Skeletal muscle satellite cell (primary cell): ENCODE results near the gene SGCA. TPM values are rescaled to one million over a fixed set of nuclear protein-coding genes. Genes with fewer than 3 reads are reported as not detected.

Experiments used
- H3K27me3 ChIP-seq: 2 replicates; pipeline ENCODE4 v1.7.0; 2013; ENCODE audit warnings: low read length; ENCODE audit not compliant: control insufficient read depth, insufficient read depth
- H3K36me3 ChIP-seq: 2 replicates; pipeline ENCODE4 v1.7.0; 2013; ENCODE audit warnings: mild to moderate bottlenecking, control low read depth, low read length; ENCODE audit not compliant: insufficient read depth
- H3K4me1 ChIP-seq: 2 replicates; pipeline ENCODE4 v1.7.0; 2013; ENCODE audit warnings: low read length; ENCODE audit not compliant: control insufficient read depth, insufficient read depth
- H3K4me2 ChIP-seq: 2 replicates; pipeline ENCODE4 v1.7.0; 2013; ENCODE audit warnings: mild to moderate bottlenecking, low read length
- H3K4me3 ChIP-seq: 2 replicates; pipeline ENCODE4 v1.7.0; 2013; ENCODE audit warnings: low read length
- H3K9ac ChIP-seq: 2 replicates; pipeline ENCODE4 v1.7.0; 2013; ENCODE audit warnings: mild to moderate bottlenecking, low read depth, low read length, moderate library complexity
- H3K9me3 ChIP-seq: replicated peaks from 2 replicates; pipeline ENCODE4 v1.7.0; 2013; ENCODE audit warnings: mild to moderate bottlenecking, control low read depth, low read length
- total RNA-seq: library from RNA; depleted of rRNA; stranded (reverse); fragments of >200 nt; gene quantifications from 2 replicates; pipeline ENCODE4 v1.2.3, GENCODE V29; 2012; rRNA removed

SGCA gene
- 2.5 and 15.7 TPM in 2 replicates for total RNA-seq

DNA sequence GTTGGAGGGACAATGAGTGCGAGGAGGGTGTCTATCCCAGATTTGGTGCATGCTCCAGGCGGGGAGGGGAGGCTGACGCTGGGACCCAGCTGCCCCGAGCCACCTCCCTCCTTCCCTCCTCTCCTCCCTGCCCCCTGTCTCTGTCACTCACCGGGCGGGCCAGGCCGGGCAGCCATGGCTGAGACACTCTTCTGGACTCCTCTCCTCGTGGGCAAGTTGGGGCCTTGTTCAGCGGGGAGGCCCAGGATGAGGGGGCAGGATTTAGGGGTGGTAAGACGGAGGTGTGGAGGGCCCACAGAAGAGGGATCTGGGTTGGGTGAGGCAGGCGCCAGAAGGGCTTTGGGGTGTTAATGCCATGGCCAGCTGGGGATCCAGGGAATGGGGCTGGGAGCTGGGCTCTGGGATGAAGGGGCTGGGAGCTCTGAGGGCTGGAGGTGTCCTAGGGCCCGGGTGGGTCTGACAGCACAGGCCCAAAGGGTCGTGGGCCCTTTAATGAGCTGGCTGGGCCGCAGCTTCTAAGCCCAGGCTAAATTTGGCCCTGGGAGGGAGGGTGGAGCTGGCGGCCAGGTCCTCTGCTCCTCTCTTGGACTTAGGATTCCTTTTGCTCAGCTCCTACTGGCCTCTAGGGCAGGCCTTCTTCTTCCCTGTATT lies at the start of gene SGCA:
Gene SGCA, plus strand, starts transcription at position 139 of the 651 bp plus-strand sequence. Its CDS starts 36 bp downstream, at position 175.
- peaks cover 33% of the 10 kb centered on the region for H3K4me1 ChIP-seq
- H3K4me3 ChIP-seq, result peak within 1 kb of the TSS; percentile 76
- H3K9ac ChIP-seq, result peak within 1 kb of the TSS; percentile 92
- peak within 1 kb of the TSS; percentile 81 for H3K4me2 ChIP-seq
- H3K27me3 ChIP-seq, result no peaks in the 10 kb centered on the region
- no peaks in the 10 kb centered on the region for H3K36me3 ChIP-seq
- H3K9me3 ChIP-seq, result no peaks in the 10 kb centered on the region

DNA sequence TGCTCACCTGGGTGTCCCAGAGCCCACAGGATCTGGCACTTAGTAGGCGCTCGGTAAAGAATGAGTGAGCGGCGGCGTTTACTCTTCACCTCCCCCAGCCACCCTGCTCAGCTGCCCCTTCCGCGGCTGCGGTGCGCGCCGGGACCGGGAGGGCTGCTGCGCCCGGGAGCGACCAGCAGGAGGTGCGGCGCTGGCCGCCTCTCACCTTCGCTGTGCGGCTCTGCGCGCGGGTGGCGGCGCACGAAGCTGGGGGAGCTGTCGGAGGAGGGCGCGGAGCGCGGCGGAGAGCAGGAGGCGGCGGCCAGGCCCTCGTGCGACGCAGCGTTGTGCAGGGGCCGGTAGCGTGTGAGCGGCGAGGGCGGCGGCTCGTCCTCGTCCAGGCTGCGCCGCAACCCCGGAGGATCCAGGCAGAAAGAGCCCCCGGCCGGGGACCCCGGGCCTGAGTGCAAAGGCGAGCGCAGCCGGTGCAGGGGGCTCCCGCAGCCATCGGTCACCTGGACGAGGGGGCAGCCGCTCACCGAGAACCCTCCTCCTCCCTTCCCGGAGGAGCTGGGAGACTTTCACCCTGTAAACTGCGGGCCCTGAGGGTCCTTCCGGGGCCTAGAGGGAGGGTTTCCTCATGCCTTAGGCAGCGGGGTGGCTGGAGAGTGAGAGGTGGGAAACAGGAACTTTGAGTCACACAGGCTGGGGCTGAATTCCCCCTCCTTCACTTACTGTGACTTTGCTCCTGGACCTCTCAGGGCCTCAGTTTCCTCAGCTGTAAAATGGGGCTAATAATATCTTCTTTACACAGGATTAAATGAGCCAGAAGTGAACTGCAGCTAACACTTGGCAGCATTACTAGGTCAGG lies 48.4 kb upstream of the SGCA start:
- H3K36me3 ChIP-seq, result no peaks in the 10 kb centered on the region
- H3K4me3 ChIP-seq, result peak overlapping the region; percentile 45
- peak overlapping the region; percentile 77 for H3K4me2 ChIP-seq
- H3K4me1 ChIP-seq, result peaks cover 7% of the 10 kb centered on the region
- H3K9ac ChIP-seq, result no peak overlapping the region
- peaks cover 46% of the 10 kb centered on the region for H3K27me3 ChIP-seq
- H3K9me3 ChIP-seq, result no peaks in the 10 kb centered on the region

DNA sequence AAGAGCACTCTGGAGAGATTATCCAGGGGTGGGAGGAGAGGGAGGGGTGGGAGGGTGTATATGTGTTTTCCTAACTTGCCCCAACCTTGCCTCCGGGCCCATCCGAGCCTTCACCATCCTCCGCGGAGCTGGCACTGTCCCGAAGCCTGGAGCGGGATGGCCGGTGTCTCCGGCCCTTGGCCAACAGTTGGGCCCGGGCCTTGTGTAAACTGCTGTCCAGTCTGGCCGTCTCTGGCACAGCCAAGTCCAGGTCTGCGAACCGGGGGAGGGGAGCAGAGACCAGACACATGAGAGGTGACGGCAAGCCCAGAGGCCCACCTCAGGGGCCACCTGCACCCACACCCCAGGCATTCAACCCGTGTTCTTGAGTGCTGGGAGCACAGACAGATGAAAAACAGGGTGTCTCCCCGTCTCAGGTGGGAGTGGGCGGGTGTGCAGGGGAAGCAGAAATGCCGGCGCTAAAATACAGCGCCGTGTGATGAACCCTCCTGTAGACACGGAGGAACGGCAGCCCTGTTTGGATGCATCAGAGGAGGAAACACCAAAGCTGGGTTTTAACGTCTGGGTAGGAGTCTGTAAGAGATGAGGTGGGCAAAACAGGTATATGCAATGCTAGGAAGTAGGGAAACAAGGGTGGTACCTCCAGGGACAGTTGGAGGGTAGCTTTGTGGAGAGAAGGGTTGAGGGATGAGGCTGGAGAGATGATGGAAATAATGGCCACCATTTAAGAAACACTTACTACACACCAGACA lies 47.6 kb upstream of the SGCA start:
- peaks cover 7% of the 10 kb centered on the region for H3K4me1 ChIP-seq
- no peaks in the 10 kb centered on the region for H3K36me3 ChIP-seq
- no peak overlapping the region for H3K9ac ChIP-seq
- peaks cover 53% of the 10 kb centered on the region for H3K27me3 ChIP-seq
- H3K4me2 ChIP-seq, result no peak overlapping the region
- H3K4me3 ChIP-seq, result no peak overlapping the region
- H3K9me3 ChIP-seq, result no peaks in the 10 kb centered on the region

DNA sequence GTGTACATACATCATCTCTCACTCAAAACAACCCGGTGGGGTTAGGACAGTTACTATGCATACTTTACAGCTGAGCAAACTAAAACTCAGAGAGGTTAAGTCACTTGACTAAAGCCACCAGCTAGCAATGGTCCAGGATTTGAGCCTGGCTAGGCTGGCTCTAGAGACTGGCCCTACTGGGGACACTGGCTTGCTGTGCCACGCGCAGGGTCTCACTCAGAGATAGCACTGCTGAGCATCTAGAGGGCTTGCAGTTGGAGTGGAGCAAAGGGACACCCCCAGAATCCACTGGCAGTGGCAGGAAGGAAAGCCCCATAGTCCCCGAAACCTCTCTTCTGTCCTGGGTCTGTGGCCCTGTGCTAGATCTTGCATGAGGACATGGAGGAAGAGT lies 47.0 kb upstream of the SGCA start:
- Histone ChIP-seq H3K36me3 (no peaks in the 10 kb centered on the region), H3K9ac (no peak overlapping the region), H3K9me3 (no peaks in the 10 kb centered on the region), H3K4me2 (no peak overlapping the region), H3K4me1 (peaks cover 7% of the 10 kb centered on the region), H3K4me3 (no peak overlapping the region), H3K27me3 (peaks cover 54% of the 10 kb centered on the region)

DNA sequence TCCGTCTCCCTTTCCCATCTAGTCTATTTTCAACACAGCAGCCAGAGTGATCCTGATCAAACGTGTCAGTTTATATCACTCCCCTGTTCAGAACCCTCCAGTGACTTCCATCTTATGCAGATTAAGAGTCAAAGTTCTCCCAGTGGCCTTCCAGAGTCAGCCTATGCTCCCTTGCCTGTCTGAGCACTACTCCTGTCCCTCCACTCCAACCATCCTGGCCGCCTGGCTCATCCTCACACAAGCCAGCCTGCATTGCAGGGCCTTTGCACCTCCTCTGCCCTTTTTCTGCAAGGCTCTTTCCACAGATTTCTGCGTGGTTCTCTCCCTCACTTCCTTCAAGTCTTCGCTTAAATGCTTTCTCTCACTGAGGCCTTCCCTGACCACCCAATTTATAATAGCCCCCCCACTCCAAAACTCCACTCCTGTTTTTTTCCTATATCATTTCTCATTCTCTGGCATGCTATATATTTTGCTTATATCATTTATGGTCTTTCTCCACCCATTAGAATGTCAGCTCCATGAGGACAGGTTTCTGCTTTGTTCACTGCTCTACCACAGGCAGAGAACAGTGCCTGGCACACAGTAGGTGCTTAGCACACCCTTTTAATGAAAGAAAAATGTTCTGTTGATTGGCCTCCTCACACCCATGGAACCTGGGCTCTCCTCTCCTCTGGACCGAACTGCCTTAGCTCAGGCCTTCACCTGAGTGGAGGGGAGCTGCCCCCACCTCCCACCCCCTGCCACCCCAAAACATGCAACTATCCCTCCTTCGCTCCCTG lies 45.1 kb upstream of the SGCA start:
- Histone ChIP-seq H3K9me3 (no peaks in the 10 kb centered on the region), H3K27me3 (peaks cover 54% of the 10 kb centered on the region), H3K36me3 (no peaks in the 10 kb centered on the region), H3K4me3 (no peak overlapping the region), H3K4me1 (peaks cover 7% of the 10 kb centered on the region), H3K4me2 (no peak overlapping the region), H3K9ac (no peak overlapping the region)

DNA sequence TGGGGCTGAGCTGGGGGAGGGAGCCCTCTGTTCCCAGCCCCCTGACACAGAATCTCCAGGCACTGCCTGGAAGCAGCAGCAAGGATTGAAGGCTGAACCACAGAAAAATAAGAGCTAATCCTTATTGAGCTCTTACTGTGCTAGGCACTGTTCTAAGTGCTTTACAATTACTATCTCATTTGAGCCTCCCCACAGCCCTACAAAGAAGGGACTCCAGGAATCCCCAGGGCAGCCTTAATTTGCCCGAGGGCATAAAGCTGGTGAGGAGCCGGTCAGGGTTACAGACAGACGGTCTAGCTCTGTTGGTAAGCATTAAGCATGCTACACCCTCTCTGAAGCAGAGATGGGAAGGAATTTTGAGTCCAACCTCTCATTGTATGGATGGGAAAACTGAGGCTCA lies 42.9 kb upstream of the SGCA start:
- no peaks in the 10 kb centered on the region for H3K9me3 ChIP-seq
- peaks cover 44% of the 10 kb centered on the region for H3K27me3 ChIP-seq
- H3K36me3 ChIP-seq, result no peaks in the 10 kb centered on the region
- H3K9ac ChIP-seq, result no peak overlapping the region
- H3K4me3 ChIP-seq, result no peak overlapping the region
- H3K4me1 ChIP-seq, result no peaks in the 10 kb centered on the region
- no peak overlapping the region for H3K4me2 ChIP-seq

DNA sequence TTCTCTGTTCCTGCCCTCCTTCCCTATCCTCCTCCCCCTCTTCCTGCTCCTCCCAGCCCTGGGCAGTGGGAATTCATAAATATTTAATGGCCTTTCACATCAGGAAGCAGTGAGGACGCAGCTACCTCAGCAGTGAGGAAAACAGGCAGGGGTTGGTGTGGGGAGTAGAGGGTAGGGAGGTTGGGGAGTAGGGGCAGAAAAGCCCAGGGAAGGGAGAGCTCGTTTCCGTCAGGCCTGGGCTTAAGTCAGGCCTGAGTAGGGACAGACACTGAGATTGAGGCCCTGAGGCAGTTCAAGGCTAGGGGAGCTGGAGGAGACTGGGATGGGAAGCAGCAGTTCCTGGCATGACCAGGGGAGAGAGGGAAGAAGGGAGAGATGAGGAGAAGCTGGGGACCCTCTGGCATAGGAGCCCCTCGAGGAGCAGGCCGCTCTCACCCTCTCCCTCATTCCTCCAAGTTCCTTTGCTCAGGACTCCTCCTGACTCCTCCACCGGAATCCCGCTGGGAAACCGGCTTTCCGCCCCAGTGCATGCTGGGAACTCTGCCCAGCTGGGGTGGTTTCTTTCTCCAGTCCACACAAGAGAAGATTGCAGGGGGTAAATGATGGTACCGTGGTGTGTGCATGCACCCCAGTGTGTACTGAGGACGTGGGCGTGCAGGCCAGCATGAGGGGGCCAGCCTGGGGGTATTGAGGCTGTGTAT lies 42.0 kb upstream of the SGCA start:
- Histone ChIP-seq H3K9ac (no peak overlapping the region), H3K4me1 (no peaks in the 10 kb centered on the region), H3K4me3 (no peak overlapping the region), H3K9me3 (no peaks in the 10 kb centered on the region), H3K4me2 (peak overlapping the region; percentile 16), H3K27me3 (peaks cover 37% of the 10 kb centered on the region), H3K36me3 (no peaks in the 10 kb centered on the region)

DNA sequence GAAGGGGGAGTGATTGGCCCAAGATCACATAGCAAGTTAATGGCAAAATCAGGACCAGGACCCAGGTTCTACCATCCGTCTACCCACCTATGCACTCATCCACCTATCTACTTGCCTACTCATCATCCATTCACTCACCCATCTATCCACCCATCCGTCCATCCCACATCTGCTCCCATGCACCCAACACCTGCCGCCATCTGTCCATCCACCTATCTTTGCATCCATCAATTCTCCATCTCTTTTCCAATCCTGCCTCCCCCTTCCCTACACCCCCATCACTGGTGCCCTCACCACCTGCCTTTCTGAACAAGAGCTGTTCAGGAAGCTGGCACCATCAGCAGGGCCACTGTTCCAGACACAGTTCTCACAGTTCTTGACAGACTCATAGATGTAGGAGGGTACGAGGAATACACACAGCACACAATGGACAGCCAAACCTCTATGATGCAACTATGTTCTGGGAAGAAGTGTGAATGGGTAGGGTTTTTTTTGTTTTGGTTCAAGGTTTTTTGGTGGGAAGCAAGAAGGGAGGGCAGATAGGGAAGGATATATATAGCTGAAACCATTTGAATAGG lies 40.3 kb upstream of the SGCA start:
- Histone ChIP-seq H3K9me3 (no peaks in the 10 kb centered on the region), H3K9ac (no peak overlapping the region), H3K4me3 (no peak overlapping the region), H3K27me3 (peaks cover 20% of the 10 kb centered on the region), H3K4me1 (peaks cover 3% of the 10 kb centered on the region), H3K4me2 (no peak overlapping the region), H3K36me3 (no peaks in the 10 kb centered on the region)

DNA sequence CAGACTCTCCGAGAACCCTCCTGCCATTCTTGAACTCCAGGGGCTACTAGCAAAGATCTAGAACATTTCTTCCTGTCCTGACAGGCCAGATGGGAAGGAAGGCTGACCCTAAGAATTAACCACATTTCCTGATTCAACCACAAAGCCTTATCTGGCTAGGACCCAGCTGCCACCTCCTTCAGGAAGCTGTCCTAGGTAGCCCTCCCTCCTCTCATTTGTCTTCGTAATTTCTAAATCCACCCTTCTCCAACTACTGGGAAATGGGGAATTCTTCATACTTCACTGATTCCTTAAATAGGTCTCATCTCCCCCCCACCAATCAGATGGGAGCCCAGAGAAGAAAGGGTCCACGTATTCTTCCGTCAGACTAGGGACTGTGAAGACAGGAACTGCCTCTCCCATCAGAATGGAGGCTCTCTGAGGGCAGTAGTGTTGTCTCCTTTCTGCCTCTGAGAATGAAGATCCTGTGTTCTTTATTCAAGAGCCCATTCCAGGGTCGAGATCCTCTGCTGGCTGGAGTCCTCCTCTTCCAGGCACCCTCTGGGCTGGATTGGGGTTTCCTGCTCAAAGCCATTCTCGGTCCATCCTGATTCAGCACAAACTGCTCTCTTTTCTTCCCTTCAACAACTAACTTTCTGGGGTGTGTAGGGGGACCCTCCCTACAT lies 38.0 kb upstream of the SGCA start:
- no peaks in the 10 kb centered on the region for H3K36me3 ChIP-seq
- no peak overlapping the region for H3K9ac ChIP-seq
- H3K4me3 ChIP-seq, result no peak overlapping the region
- H3K4me1 ChIP-seq, result peaks cover 4% of the 10 kb centered on the region
- peaks cover 7% of the 10 kb centered on the region for H3K27me3 ChIP-seq
- H3K9me3 ChIP-seq, result no peaks in the 10 kb centered on the region
- H3K4me2 ChIP-seq, result no peak overlapping the region
